Stomach (tissue), 4 donors: ENCODE data around the gene LPCAT4.

Experiments
- EP300 ChIP-seq: sonication (generic); formaldehyde crosslinking; IDR thresholded peaks from one replicate; pipeline ENCODE4 v1.6.1; 2017; ENCODE audit warnings: antibody characterized with exemption
- POLR2A ChIP-seq, 4 donors: fragments of 450-650 bp; IDR thresholded peaks; one replicate each; pipeline ENCODE4 v1.6.1; 2016; ENCODE audit warnings: antibody characterized with exemption in 4 of 4, control low read depth in 2 of 4, mild to moderate bottlenecking in 1 of 4, moderate library complexity in 1 of 4
- TF ChIP-seq, protein P1 (sequence below), 7 experiments: fragments of 450-650 bp in 4 of 7; fragments of 200-600 bp in 3 of 7; sonication (generic) in 3 of 7; IDR thresholded peaks; one replicate each; pipeline ENCODE4 v1.5.1; 2016 to 2019; ENCODE audit warnings: antibody characterized with exemption in 7 of 7, control low read depth in 2 of 7, mild to moderate bottlenecking in 1 of 7

DNA sequence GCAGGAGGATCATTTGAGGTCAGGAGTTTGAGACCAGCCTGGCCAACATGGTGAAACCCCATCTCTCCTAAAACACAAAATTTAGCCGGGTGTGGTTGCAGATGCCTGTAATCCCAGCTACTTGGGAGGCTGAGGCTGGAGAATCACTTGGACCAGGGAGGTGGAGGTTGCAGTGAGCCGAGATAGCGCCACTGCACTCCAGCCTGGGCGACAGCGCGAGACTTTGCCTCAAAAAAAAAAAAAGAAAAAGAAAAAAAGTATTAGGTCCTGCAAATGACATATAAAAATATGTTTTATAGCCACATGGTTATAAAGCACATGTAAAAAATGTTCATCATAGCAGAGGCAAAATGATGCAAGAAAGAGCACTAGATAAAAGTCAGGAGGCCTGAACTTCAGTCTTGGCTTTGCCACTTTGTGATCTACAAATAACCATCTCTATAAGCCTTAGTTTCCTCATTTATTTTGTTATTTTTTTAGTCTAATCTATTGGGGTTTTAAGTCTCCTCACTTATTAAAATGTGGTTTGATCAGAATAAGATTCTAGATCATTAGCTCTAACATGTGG, 34.4 kb downstream of the LPCAT4 start:
- TF ChIP-seq, protein P1, sequence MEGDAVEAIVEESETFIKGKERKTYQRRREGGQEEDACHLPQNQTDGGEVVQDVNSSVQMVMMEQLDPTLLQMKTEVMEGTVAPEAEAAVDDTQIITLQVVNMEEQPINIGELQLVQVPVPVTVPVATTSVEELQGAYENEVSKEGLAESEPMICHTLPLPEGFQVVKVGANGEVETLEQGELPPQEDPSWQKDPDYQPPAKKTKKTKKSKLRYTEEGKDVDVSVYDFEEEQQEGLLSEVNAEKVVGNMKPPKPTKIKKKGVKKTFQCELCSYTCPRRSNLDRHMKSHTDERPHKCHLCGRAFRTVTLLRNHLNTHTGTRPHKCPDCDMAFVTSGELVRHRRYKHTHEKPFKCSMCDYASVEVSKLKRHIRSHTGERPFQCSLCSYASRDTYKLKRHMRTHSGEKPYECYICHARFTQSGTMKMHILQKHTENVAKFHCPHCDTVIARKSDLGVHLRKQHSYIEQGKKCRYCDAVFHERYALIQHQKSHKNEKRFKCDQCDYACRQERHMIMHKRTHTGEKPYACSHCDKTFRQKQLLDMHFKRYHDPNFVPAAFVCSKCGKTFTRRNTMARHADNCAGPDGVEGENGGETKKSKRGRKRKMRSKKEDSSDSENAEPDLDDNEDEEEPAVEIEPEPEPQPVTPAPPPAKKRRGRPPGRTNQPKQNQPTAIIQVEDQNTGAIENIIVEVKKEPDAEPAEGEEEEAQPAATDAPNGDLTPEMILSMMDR (IDR thresholded peaks at IDR 0.05): no peak
- TF ChIP-seq EP300 (no peak), POLR2A (IDR thresholded peaks at IDR 0.05) (no peak)
